ENCODE results near the gene C17orf113.

GRCh38 chr17:42026857-42027589 lies 23.4 kb downstream of the C17orf113 start:
- TF ChIP-seq CTCF (IDR thresholded peaks at IDR 0.05; ENCODE audit: low read depth, low read length, poor library complexity, severe bottlenecking) (no peak), EZH2phosphoT487 (IDR thresholded peaks at IDR 0.05; ENCODE audit: borderline replicate concordance, low read length) (no peak)

All from DOHH2 (cell line).